Keratinocyte (primary cell): Measurements from ENCODE around the gene CREB1. TPM values are rescaled to one million over a fixed set of nuclear protein-coding genes. Genes with fewer than 3 reads are reported as not detected.

Experiments used
- DNase-seq: peaks from one replicate; pipeline ENCODE4 v3.0.0-alpha.2; 2011; ENCODE audit warnings: low read depth, missing footprints, low spot score
- FAIRE-seq: peaks from 2 replicates; lab custom pipeline; 2011; peaks lifted over from hg19 to GRCh38; lab: Jason Lieb, UNC
- H2AFZ ChIP-seq: 2 replicates; pipeline ENCODE4 v1.6.0; 2012; ENCODE audit warnings: low read length, control low read depth, inconsistent platforms; ENCODE audit not compliant: control insufficient read depth
- H3K27ac ChIP-seq: 2 replicates; pipeline ENCODE4 v1.5.1; 2011; ENCODE audit warnings: low read length; ENCODE audit not compliant: control insufficient read depth, insufficient read depth
- H3K27me3 ChIP-seq: 3 replicates; pipeline ENCODE4 v1.6.0; 2011; ENCODE audit warnings: low read length; ENCODE audit not compliant: control insufficient read depth, insufficient read depth; ENCODE audit errors: extremely low read depth
- H3K36me3 ChIP-seq, 2 experiments: 2 replicates in 1 of 2; 3 replicates in 1 of 2; pipeline ENCODE4 v1.5.1; 2011; ENCODE audit warnings: low read length in 2 of 2, mild to moderate bottlenecking in 1 of 2; ENCODE audit not compliant: control insufficient read depth in 2 of 2, insufficient read depth in 2 of 2; ENCODE audit errors: extremely low read depth in 1 of 2
- H3K4me1 ChIP-seq: 3 replicates; pipeline ENCODE4 v1.5.1; 2011; ENCODE audit warnings: low read length; ENCODE audit not compliant: control insufficient read depth, insufficient read depth; ENCODE audit errors: extremely low read depth
- H3K4me2 ChIP-seq: 3 replicates; pipeline ENCODE4 v1.6.0; 2011; ENCODE audit warnings: low read depth, low read length; ENCODE audit not compliant: control insufficient read depth, insufficient read depth; ENCODE audit errors: extremely low read depth
- H3K4me3 ChIP-seq, 3 experiments: fragments of 200-600 bp in 1 of 3; sonication (generic) in 1 of 3; 2 replicates in 2 of 3; 3 replicates in 1 of 3; pipeline ENCODE4 v1.5.1; 2011 to 2016; ENCODE audit warnings: low read length in 3 of 3, mild to moderate bottlenecking in 3 of 3, control low read depth in 2 of 3, inconsistent platforms in 1 of 3, low read depth in 1 of 3, mixed read lengths in 1 of 3, mixed run types in 1 of 3, moderate library complexity in 1 of 3; ENCODE audit not compliant: control insufficient read depth in 2 of 3, insufficient read depth in 2 of 3; ENCODE audit errors: extremely low read depth in 1 of 3
- H3K79me2 ChIP-seq: 2 replicates; pipeline ENCODE4 v1.6.0; 2012; ENCODE audit warnings: low read length; ENCODE audit not compliant: control insufficient read depth, insufficient read depth
- H3K9ac ChIP-seq: 3 replicates; pipeline ENCODE4 v1.6.0; 2011; ENCODE audit warnings: low read length; ENCODE audit not compliant: control insufficient read depth, insufficient read depth; ENCODE audit errors: extremely low read depth
- H3K9me1 ChIP-seq: 3 replicates; pipeline ENCODE4 v1.6.0; 2011; ENCODE audit warnings: low read length; ENCODE audit not compliant: control insufficient read depth, insufficient read depth; ENCODE audit errors: extremely low read depth
- H3K9me3 ChIP-seq: 2 replicates; pipeline ENCODE4 v1.5.1; 2012; ENCODE audit warnings: low read depth, low read length; ENCODE audit not compliant: control insufficient read depth
- H4K20me1 ChIP-seq: 3 replicates; pipeline ENCODE4 v1.6.0; 2011; ENCODE audit warnings: low read length; ENCODE audit not compliant: control insufficient read depth, insufficient read depth; ENCODE audit errors: extremely low read depth
- EZH2 ChIP-seq: IDR thresholded peaks from one replicate; pipeline ENCODE4 v1.6.1; 2012; ENCODE audit warnings: inconsistent platforms, mild to moderate bottlenecking, low read length, moderate library complexity
- dilution Hi-C: fragments of 300-500 bp; cut with MboI; formaldehyde crosslinking; loops from one replicate; pipeline ENCODE4 v1.7.0; 2020; ENCODE audit warnings: low sequenced_read_pairs; ENCODE audit not compliant: extremely low pct_ligation_motif_present
- polyA plus RNA-seq, 5 experiments: library from polyadenylated mRNA; depleted of rRNA in 3 of 5; stranded (reverse) in 3 of 5; stranded (forward) in 1 of 5; unstranded in 1 of 5; fragments of >200 nt; gene quantifications; 1 replicate in 1 of 5; 2 replicates in 3 of 5; 3 replicates in 1 of 5; pipeline versions ENCODE4 v1.2.1 to v1.2.3, GENCODE V29; 2011 to 2012; ENCODE audit warnings: missing spikeins in 2 of 5, low read depth in 1 of 5, low replicate concordance in 1 of 5
- TF ChIP-seq, protein P1 (sequence below), 3 experiments: IDR thresholded peaks in 1 of 3; conservative IDR thresholded peaks in 1 of 3; optimal IDR thresholded peaks in 1 of 3; 2 replicates in 2 of 3; 3 replicates in 1 of 3; pipeline versions ENCODE3 to v1.5.1; 2011; ENCODE audit warnings: low read length in 3 of 3, mild to moderate bottlenecking in 3 of 3, moderate library complexity in 2 of 3, control low read depth in 1 of 3, inconsistent platforms in 1 of 3; ENCODE audit not compliant: insufficient read depth in 2 of 3; ENCODE audit errors: extremely low read depth in 1 of 3

CREB1 gene
- polyA plus RNA-seq, 1 donor (not counting 4 experiments of a cell fraction or from before 2014, with no cell fraction given), result 38.9 TPM

GRCh38 chr2:207491086-207491485, 38.7 kb upstream of the CREB1 start:
- Histone ChIP-seq H4K20me1 (no peaks in the 10 kb centered on the region), H3K9me3 (no peaks in the 10 kb centered on the region), H3K9ac (no peak overlapping the region), H3K27ac (no peak overlapping the region), H3K79me2 (no peaks in the 10 kb centered on the region), H3K36me3 (no peaks in the 10 kb centered on the region), H3K4me2 (no peak overlapping the region), H3K4me1 (peaks cover 20% of the 10 kb centered on the region), H3K9me1 (no peaks in the 10 kb centered on the region), H2AFZ (no peak overlapping the region), H3K27me3 (no peaks in the 10 kb centered on the region), H3K4me3 (no peak overlapping the region)
- dilution Hi-C loops, result no loop called here
- TF ChIP-seq, protein P1, sequence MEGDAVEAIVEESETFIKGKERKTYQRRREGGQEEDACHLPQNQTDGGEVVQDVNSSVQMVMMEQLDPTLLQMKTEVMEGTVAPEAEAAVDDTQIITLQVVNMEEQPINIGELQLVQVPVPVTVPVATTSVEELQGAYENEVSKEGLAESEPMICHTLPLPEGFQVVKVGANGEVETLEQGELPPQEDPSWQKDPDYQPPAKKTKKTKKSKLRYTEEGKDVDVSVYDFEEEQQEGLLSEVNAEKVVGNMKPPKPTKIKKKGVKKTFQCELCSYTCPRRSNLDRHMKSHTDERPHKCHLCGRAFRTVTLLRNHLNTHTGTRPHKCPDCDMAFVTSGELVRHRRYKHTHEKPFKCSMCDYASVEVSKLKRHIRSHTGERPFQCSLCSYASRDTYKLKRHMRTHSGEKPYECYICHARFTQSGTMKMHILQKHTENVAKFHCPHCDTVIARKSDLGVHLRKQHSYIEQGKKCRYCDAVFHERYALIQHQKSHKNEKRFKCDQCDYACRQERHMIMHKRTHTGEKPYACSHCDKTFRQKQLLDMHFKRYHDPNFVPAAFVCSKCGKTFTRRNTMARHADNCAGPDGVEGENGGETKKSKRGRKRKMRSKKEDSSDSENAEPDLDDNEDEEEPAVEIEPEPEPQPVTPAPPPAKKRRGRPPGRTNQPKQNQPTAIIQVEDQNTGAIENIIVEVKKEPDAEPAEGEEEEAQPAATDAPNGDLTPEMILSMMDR (optimal IDR thresholded peaks at IDR 0.05 in 1 of 3, IDR thresholded peaks at IDR 0.05 in 1 of 3, conservative IDR thresholded peaks at IDR 0.05 in 1 of 3; ENCODE audit: extremely low read depth in 1 of 3, insufficient read depth in 2 of 3, low read length in 3 of 3), result no peak
- DNase-seq (no peak), FAIRE-seq (no peak)

GRCh38 chr2:207491956-207492355, 37.8 kb upstream of the CREB1 start:
- Histone ChIP-seq H3K79me2 (no peaks in the 10 kb centered on the region), H3K4me1 (peaks cover 20% of the 10 kb centered on the region), H3K27ac (no peak overlapping the region), H2AFZ (no peak overlapping the region), H3K9me3 (no peaks in the 10 kb centered on the region), H3K4me3 (no peak overlapping the region), H3K9me1 (no peaks in the 10 kb centered on the region), H3K9ac (no peak overlapping the region), H3K36me3 (no peaks in the 10 kb centered on the region), H4K20me1 (no peaks in the 10 kb centered on the region), H3K4me2 (no peak overlapping the region), H3K27me3 (no peaks in the 10 kb centered on the region)
- TF ChIP-seq EZH2, result no peak
- TF ChIP-seq, protein P1 (optimal IDR thresholded peaks at IDR 0.05 in 1 of 3, IDR thresholded peaks at IDR 0.05 in 1 of 3, conservative IDR thresholded peaks at IDR 0.05 in 1 of 3; ENCODE audit: extremely low read depth in 1 of 3, insufficient read depth in 2 of 3, low read length in 3 of 3), result no peak
- DNase-seq (no peak), FAIRE-seq (no peak)
- dilution Hi-C loops, result no loop called here
